GM23338 (cell line): ENCODE measurements around the gene NFIB. TPM values are rescaled to one million over a fixed set of nuclear protein-coding genes. Genes with fewer than 3 reads are reported as not detected.

Experiments used
- ATAC-seq: fragments of 200-7000 bp; cut with Tn5 transposase; 3 replicates; pipeline ENCODE4 v1.9.1; 2020
- DNase-seq: peaks from one replicate; pipeline ENCODE4 v3.0.0-alpha.2; 2015; ENCODE audit warnings: low spot score
- H2AFZ ChIP-seq: fragments of 200-600 bp; sonication (generic); 2 replicates; pipeline ENCODE4 v1.8.0; 2016; ENCODE audit warnings: antibody characterized with exemption, mild to moderate bottlenecking, moderate library complexity
- H3F3A ChIP-seq: fragments of 200-600 bp; sonication (generic); replicated peaks from 2 replicates; pipeline ENCODE4 v1.8.0; 2017; ENCODE audit warnings: antibody characterized with exemption, mixed run types, low read depth
- H3K27ac ChIP-seq: fragments of 200-600 bp; sonication (generic); 2 replicates; pipeline ENCODE4 v1.6.1; 2016; ENCODE audit warnings: low read depth
- H3K27me3 ChIP-seq: fragments of 200-600 bp; sonication (generic); 2 replicates; pipeline ENCODE4 v1.8.0; 2016; ENCODE audit warnings: mild to moderate bottlenecking, mixed run types, moderate library complexity; ENCODE audit not compliant: insufficient read depth
- H3K36me3 ChIP-seq: fragments of 200-600 bp; sonication (generic); 2 replicates; pipeline ENCODE4 v1.8.0; 2016; ENCODE audit warnings: mild to moderate bottlenecking; ENCODE audit not compliant: insufficient read depth
- H3K4me1 ChIP-seq: fragments of 200-600 bp; sonication (generic); 2 replicates; pipeline ENCODE4 v1.8.0; 2016; ENCODE audit warnings: mild to moderate bottlenecking, moderate library complexity; ENCODE audit not compliant: insufficient read depth
- H3K4me2 ChIP-seq: fragments of 200-600 bp; sonication (generic); 2 replicates; pipeline ENCODE4 v1.7.1; 2017; ENCODE audit warnings: mixed run types
- H3K4me3 ChIP-seq: fragments of 200-600 bp; sonication (generic); 2 replicates; pipeline ENCODE4 v1.6.1; 2016; ENCODE audit warnings: mixed run types
- H3K79me2 ChIP-seq: fragments of 200-600 bp; sonication (generic); replicated peaks from 2 replicates; pipeline ENCODE4 v1.8.0; 2017; ENCODE audit warnings: mild to moderate bottlenecking; ENCODE audit not compliant: insufficient read depth
- H3K9me2 ChIP-seq: fragments of 200-600 bp; sonication (generic); 2 replicates; pipeline ENCODE4 v1.8.0; 2017; ENCODE audit not compliant: insufficient read depth
- H4K20me1 ChIP-seq: fragments of 200-600 bp; sonication (generic); replicated peaks from 2 replicates; pipeline ENCODE4 v1.8.0; 2017; ENCODE audit warnings: mild to moderate bottlenecking; ENCODE audit not compliant: insufficient read depth
- H3K27ac Mint-ChIP-seq: 2 replicates; pipeline ENCODE4 v1.8.0; 2020; ENCODE audit warnings: inconsistent platforms, mild to moderate bottlenecking, moderate library complexity, mixed read lengths
- H3K27me3 Mint-ChIP-seq: 3 replicates; pipeline ENCODE4 v1.8.0; 2022; ENCODE audit warnings: low read depth, mild to moderate bottlenecking, moderate library complexity, mixed read lengths, inconsistent platforms; ENCODE audit not compliant: insufficient read depth, poor library complexity
- H3K36me3 Mint-ChIP-seq: 3 replicates; pipeline ENCODE4 v1.8.0; 2021; ENCODE audit warnings: low read depth, mild to moderate bottlenecking, inconsistent platforms, moderate library complexity, mixed read lengths
- H3K4me1 Mint-ChIP-seq: 3 replicates; pipeline ENCODE4 v1.8.0; 2020; ENCODE audit warnings: mild to moderate bottlenecking, inconsistent platforms, mixed read lengths
- H3K4me3 Mint-ChIP-seq: 3 replicates; pipeline ENCODE4 v1.8.0; 2021; ENCODE audit warnings: moderate library complexity, mild to moderate bottlenecking, inconsistent platforms, mixed read lengths
- H3K9me3 Mint-ChIP-seq: 3 replicates; pipeline ENCODE4 v1.8.0; 2020; ENCODE audit warnings: moderate library complexity, mild to moderate bottlenecking, inconsistent platforms, mixed read lengths
- EZH2 ChIP-seq: fragments of 200-600 bp; sonication (generic); IDR thresholded peaks from one replicate; pipeline ENCODE4 v1.8.0; 2017; ENCODE audit warnings: antibody characterized with exemption, mild to moderate bottlenecking, low read depth; ENCODE audit not compliant: unreplicated experiment
- JUNB ChIP-seq: IDR thresholded peaks from one replicate; pipeline ENCODE4 v1.6.1; 2016; ENCODE audit warnings: antibody characterized with exemption; ENCODE audit not compliant: unreplicated experiment
- NANOG ChIP-seq: IDR thresholded peaks from 2 replicates; pipeline ENCODE4 v1.6.1; 2016; ENCODE audit warnings: antibody characterized with exemption, borderline replicate concordance
- POLR2AphosphoS5 ChIP-seq: IDR thresholded peaks from 2 replicates; pipeline ENCODE4 v1.6.1; 2016; ENCODE audit warnings: antibody characterized with exemption, low read depth
- polyA plus RNA-seq: library from polyadenylated mRNA; unstranded; fragments of >200 nt; fragmentation: Nextera tagmentation; extraction: Ambion mirVana; gene quantifications from 2 replicates; pipeline ENCODE4 v1.2.1, GENCODE V29; 2016
- total RNA-seq: library from RNA; depleted of rRNA; stranded (reverse); fragments of >200 nt; shearing (Covaris generic); gene quantifications from 2 replicates; pipeline ENCODE4 v1.2.3, GENCODE V29; 2014
- TF ChIP-seq, protein P1 (sequence below), 2 experiments: fragments of 200-600 bp in 1 of 2; sonication (generic) in 1 of 2; conservative IDR thresholded peaks; 2 replicates each; pipeline versions ENCODE4 v1.5.1 to v1.6.1; 2016 to 2017; ENCODE audit warnings: antibody characterized with exemption in 2 of 2, low read depth in 2 of 2, mild to moderate bottlenecking in 2 of 2, moderate library complexity in 1 of 2
- TF ChIP-seq, protein P2 (sequence below): fragments of 250-450 bp; sonication (Bioruptor Pico); IDR thresholded peaks from 2 replicates; pipeline ENCODE4 v1.5.0; 2020; ENCODE audit warnings: mild to moderate bottlenecking, moderate library complexity

The NFIB gene
- total and polyA plus RNA-seq, 2 experiments from 2014 or later: 3.9 to 4.7 TPM

DNA sequence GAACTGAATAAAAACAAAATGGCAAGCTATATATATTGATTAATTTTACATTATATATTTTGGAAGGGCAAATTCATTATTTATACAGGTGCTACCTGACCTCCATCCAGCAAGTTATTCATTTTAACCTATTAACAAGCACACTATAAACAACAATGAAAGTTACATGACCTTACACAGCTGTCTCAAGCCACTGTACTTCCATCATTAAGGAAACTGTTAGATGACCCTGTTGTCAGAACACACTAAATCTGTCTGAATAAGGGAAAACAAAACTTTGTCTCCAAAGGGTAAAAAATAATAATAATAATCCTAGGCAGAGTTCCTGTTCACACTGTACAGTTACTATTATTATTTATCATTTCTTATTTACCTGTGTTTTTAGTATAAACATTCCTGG lies 44.0 kb downstream of the NFIB start:
- H3K4me1 ChIP-seq: peaks cover 25% of the 10 kb centered on the region
- no peak overlapping the region for H3K4me3 ChIP-seq
- peaks cover 42% of the 10 kb centered on the region for H3K4me1 Mint-ChIP-seq
- no peak for TF ChIP-seq POLR2AphosphoS5
- TF ChIP-seq, protein P1, sequence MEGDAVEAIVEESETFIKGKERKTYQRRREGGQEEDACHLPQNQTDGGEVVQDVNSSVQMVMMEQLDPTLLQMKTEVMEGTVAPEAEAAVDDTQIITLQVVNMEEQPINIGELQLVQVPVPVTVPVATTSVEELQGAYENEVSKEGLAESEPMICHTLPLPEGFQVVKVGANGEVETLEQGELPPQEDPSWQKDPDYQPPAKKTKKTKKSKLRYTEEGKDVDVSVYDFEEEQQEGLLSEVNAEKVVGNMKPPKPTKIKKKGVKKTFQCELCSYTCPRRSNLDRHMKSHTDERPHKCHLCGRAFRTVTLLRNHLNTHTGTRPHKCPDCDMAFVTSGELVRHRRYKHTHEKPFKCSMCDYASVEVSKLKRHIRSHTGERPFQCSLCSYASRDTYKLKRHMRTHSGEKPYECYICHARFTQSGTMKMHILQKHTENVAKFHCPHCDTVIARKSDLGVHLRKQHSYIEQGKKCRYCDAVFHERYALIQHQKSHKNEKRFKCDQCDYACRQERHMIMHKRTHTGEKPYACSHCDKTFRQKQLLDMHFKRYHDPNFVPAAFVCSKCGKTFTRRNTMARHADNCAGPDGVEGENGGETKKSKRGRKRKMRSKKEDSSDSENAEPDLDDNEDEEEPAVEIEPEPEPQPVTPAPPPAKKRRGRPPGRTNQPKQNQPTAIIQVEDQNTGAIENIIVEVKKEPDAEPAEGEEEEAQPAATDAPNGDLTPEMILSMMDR (conservative IDR thresholded peaks at IDR 0.05; ENCODE audit: low read depth in 2 of 2): no peak
- no peak for TF ChIP-seq NANOG
- TF ChIP-seq EZH2: no peak
- H3K36me3 ChIP-seq: no peaks in the 10 kb centered on the region
- H3K27me3 Mint-ChIP-seq: peaks cover 2% of the 10 kb centered on the region
- H4K20me1 ChIP-seq: no peaks in the 10 kb centered on the region
- no peak overlapping the region for H3K4me2 ChIP-seq
- H3K27ac Mint-ChIP-seq: no peak overlapping the region
- 0 out of 2 replicates have a peak, but pooled peaks cover 8% of the 10 kb centered on the region for H3K9me2 ChIP-seq
- H3K9me3 Mint-ChIP-seq: no peaks in the 10 kb centered on the region
- H2AFZ ChIP-seq: no peak overlapping the region
- peaks cover 4% of the 10 kb centered on the region; the same call in 2 of the 3 replicates for H3K36me3 Mint-ChIP-seq
- DNase-seq (no peak), ATAC-seq (no peak)
- no peaks in the 10 kb centered on the region for H3K27me3 ChIP-seq
- no peak overlapping the region for H3K4me3 Mint-ChIP-seq
- H3K27ac ChIP-seq: no peak overlapping the region
- peaks cover 7% of the 10 kb centered on the region; the same call in 1 of the 2 replicates for H3F3A ChIP-seq
- no peaks in the 10 kb centered on the region for H3K79me2 ChIP-seq

- Mint-ChIP-seq H3K4me1 (peaks cover 16% of the 10 kb centered on the region), H3K4me3 (no peak overlapping the region)
Measured at GRCh38 chr9:14263707-14264483, 50.0 kb downstream of the NFIB start.

More at GRCh38 chr9:14263707-14264483, 50.0 kb downstream of the NFIB start:
- H3K9me2 ChIP-seq: 0 out of 2 replicates have a peak, but pooled peaks cover 8% of the 10 kb centered on the region
- H3K36me3 ChIP-seq: no peaks in the 10 kb centered on the region
- peaks cover 14% of the 10 kb centered on the region for H3K4me1 ChIP-seq
- H3F3A ChIP-seq: no peaks in the 10 kb centered on the region
- ATAC-seq (no peak), DNase-seq (no peak)
- no peaks in the 10 kb centered on the region for H3K27me3 ChIP-seq
- Mint-ChIP-seq H3K9me3 (no peaks in the 10 kb centered on the region), H3K36me3 (peaks cover 4% of the 10 kb centered on the region; the same call in 2 of the 3 replicates), H3K27ac (no peak overlapping the region), H3K27me3 (no peaks in the 10 kb centered on the region)
- no peaks in the 10 kb centered on the region for H4K20me1 ChIP-seq
- H3K4me3 ChIP-seq: no peak overlapping the region
- H3K4me2 ChIP-seq: no peak overlapping the region
- H3K79me2 ChIP-seq: no peaks in the 10 kb centered on the region
- no peak overlapping the region for H3K27ac ChIP-seq
- TF ChIP-seq, protein P2, sequence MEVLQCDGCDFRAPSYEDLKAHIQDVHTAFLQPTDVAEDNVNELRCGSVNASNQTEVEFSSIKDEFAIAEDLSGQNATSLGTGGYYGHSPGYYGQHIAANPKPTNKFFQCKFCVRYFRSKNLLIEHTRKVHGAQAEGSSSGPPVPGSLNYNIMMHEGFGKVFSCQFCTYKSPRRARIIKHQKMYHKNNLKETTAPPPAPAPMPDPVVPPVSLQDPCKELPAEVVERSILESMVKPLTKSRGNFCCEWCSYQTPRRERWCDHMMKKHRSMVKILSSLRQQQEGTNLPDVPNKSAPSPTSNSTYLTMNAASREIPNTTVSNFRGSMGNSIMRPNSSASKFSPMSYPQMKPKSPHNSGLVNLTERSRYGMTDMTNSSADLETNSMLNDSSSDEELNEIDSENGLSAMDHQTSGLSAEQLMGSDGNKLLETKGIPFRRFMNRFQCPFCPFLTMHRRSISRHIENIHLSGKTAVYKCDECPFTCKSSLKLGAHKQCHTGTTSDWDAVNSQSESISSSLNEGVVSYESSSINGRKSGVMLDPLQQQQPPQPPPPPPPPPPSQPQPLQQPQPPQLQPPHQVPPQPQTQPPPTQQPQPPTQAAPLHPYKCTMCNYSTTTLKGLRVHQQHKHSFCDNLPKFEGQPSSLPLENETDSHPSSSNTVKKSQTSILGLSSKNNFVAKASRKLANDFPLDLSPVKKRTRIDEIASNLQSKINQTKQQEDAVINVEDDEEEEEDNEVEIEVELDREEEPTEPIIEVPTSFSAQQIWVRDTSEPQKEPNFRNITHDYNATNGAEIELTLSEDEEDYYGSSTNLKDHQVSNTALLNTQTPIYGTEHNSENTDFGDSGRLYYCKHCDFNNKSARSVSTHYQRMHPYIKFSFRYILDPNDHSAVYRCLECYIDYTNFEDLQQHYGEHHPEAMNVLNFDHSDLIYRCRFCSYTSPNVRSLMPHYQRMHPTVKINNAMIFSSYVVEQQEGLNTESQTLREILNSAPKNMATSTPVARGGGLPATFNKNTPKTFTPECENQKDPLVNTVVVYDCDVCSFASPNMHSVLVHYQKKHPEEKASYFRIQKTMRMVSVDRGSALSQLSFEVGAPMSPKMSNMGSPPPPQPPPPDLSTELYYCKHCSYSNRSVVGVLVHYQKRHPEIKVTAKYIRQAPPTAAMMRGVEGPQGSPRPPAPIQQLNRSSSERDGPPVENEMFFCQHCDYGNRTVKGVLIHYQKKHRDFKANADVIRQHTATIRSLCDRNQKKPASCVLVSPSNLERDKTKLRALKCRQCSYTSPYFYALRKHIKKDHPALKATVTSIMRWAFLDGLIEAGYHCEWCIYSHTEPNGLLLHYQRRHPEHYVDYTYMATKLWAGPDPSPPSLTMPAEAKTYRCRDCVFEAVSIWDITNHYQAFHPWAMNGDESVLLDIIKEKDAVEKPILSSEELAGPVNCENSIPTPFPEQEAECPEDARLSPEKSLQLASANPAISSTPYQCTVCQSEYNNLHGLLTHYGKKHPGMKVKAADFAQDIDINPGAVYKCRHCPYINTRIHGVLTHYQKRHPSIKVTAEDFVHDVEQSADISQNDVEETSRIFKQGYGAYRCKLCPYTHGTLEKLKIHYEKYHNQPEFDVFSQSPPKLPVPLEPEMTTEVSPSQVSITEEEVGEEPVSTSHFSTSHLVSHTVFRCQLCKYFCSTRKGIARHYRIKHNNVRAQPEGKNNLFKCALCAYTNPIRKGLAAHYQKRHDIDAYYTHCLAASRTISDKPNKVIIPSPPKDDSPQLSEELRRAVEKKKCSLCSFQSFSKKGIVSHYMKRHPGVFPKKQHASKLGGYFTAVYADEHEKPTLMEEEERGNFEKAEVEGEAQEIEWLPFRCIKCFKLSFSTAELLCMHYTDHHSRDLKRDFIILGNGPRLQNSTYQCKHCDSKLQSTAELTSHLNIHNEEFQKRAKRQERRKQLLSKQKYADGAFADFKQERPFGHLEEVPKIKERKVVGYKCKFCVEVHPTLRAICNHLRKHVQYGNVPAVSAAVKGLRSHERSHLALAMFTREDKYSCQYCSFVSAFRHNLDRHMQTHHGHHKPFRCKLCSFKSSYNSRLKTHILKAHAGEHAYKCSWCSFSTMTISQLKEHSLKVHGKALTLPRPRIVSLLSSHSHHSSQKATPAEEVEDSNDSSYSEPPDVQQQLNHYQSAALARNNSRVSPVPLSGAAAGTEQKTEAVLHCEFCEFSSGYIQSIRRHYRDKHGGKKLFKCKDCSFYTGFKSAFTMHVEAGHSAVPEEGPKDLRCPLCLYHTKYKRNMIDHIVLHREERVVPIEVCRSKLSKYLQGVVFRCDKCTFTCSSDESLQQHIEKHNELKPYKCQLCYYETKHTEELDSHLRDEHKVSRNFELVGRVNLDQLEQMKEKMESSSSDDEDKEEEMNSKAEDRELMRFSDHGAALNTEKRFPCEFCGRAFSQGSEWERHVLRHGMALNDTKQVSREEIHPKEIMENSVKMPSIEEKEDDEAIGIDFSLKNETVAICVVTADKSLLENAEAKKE: no peak
- no peak for TF ChIP-seq JUNB
- H2AFZ ChIP-seq: no peak overlapping the region
